ENCODE measurements around the gene MYH13.
A peak's percentile ranks its signal among the peaks of the same experiment; 100 is the strongest.

Gene MYH13

DNA sequence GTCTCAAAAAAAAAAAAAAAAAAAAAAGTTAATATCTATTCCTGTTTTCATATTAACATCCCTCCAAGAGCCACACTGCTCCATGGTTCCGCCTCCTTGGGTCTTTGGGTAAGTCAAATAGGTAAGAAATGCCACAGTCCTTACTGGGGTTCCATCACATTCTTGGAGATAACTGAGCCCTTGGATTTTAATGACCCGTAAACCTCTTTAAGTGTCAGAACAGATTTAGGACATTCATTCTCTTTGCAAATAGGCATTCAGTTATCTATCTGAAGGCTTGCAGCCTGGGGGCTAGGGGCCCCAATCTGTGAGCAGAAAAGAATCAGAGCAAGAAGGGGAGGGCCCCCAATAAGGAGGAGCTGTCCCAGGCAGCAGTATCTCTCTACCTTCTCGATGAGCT is 28.0 kb downstream of the MYH13 start:
- no peak for DNase-seq (ENCODE audit: low read depth in 2 of 2)

DNA sequence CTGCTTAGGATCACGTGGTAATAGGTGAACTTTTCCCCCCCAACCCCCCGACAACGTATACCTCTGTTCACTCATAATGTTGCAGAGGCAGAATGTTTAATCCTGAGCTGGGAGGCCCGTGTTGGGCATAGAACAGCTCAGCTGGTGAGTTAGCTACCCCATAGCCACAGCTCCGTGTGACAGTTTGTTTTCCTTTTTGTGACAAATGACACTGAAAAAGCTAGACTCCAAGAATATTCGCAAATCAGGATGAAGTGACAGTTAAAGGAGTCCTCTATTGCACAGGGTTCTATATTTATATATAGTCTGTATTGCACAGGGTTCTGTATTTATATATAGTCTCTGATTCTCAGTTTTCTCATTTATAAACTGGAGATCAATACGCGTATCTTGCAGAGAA is 33.8 kb downstream of the MYH13 start:
- DNase-seq (ENCODE audit: low read depth in 2 of 2), result no peak

DNA sequence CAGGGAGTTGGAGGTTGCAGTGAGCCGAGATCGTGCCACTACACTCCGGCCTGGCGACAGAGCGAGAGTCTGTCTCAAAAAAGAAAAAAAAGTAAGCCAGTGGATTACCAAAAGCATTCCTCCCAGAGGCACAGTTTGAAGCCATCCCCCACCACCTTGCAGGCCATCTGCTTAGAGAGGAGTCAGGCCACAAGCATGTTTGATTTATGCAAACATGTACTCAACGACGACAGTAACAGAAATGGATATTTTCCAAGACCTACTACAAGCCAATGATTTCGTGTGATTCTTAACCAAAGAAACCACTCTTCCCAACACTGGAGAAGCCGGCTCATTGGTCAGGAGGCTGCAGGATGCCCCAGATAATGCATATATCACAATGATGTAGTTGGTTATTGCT is 34.8 kb downstream of the MYH13 start:
- no peak for DNase-seq (ENCODE audit: low read depth in 2 of 2)

DNA sequence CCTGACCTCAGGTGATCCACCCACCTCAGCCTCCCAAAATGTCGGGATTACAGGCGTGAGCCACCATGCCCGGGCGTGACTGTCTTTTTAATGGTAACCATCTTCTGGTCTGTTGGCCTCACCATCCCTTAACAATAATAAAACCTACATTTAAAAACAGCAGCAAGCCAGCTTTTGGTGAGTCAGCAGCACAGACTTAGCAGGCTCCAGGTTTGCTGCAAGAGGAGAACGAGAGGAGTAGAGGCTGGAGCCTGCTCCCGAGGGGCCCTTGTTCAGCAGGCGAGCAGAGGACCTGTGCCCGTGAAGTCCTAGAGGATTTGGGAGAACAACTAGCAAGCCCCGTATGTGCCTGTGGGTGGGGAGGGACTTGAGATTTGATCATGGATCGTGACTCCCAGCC is 35.7 kb downstream of the MYH13 start:
- no peak for DNase-seq (ENCODE audit: low read depth in 2 of 2)

DNA sequence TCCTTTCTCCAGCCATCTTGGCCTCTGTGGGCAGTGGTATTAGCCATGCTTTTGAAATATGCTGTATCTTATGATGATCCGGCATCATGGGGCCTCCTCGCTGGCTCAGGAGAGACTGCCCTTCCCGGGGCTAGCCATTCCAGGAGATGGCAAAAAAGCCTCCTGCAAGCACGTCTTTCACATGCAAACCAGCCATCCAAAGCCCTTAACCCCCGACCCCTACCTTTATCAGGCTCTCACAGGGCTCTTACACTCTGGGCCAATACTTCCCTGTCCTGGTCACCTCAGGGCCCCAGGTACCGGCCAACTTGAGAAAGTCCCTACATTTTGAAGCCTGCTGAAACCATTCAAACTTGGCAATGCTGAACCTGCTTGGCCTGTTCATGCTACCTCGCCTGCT is 36.4 kb downstream of the MYH13 start:
- no peak for DNase-seq (ENCODE audit: low read depth in 2 of 2)

DNA sequence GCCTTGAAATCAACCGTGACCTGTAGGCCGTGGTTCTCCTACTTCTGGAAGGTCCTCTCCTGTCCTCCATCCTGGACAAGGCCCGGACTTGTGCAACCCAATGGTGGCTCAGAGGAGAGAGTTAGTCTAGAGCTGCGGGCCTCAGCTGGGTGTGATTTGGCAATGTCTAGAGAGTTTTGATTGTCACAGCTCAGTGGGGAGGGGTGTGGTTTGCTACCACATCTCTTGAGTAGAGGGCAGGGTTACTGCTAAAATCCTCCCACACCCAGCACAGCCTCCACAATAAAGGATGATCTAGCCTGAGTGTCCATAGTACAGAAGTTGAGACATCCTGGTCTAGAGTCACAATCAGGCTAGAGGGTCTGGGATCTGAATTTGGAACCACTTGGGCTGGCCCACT is 40.3 kb downstream of the MYH13 start:
- DNase-seq (ENCODE audit: low read depth in 2 of 2), result no peak

DNA sequence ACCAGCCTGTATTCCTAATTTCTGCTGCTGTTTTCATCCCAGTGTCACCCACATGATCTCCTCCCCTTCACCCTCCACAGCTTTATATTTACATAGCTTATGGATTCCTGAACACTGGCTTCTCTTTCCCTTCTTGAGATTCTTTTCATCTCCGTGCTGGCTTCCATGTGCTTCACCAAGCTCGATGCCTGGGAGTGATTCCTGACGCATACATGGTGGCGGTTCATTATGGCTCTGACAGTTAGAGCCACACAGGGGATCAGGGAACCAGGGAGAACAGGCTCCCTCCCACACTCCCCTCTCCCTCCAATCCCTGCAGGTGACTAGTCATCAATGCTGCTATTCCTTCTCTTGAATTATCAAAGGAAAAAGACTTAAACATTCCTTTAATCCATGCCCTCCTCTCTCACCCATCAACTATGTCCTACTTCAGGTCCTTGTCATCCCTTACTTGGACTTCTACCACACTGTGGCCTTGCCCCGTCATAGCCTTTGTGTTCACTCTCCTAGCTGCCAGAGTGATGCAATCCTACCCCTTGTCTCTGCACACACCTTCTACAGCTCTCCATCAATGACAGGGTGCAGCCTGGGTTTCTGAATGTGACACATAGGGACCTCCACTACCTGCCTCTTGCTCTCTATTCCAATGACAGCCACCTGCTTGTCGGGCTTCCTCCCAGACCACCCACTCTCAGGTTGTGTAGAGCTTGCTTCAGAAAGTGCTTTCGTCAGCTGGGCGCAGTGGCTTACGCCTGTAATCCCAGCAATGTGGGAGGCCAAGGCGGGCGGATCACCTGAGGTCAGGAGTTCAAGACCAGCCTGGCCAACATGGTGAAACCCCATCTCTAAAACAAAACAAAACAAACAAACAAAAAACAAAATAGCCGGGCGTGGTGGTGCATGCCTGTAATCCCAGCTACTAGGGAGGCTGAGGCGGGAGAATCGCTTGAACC is 43.6 kb downstream of the MYH13 start:
- DNase-seq (ENCODE audit: low read depth in 2 of 2), result no peak

DNA sequence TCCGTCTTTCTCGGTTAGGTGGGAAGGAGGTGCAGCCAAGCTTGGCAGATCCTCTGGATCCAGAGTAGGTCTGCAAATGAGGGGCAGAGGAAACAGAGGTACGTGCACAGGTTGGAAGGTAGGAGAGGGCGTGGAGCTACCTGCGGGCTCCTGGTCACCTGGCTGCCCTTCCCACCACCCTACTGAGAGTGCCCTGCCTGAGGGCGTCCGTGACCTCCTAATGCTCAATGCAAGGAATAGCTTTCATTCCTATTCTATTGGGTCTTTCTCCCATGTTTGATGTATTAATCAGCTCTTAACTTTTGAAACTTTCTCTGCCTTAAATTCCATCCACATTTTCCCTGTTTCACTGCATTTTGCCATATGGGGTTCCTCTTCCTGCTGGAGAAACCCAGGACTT is 44.6 kb downstream of the MYH13 start:
- no peak for DNase-seq (ENCODE audit: low read depth in 2 of 2)

DNA sequence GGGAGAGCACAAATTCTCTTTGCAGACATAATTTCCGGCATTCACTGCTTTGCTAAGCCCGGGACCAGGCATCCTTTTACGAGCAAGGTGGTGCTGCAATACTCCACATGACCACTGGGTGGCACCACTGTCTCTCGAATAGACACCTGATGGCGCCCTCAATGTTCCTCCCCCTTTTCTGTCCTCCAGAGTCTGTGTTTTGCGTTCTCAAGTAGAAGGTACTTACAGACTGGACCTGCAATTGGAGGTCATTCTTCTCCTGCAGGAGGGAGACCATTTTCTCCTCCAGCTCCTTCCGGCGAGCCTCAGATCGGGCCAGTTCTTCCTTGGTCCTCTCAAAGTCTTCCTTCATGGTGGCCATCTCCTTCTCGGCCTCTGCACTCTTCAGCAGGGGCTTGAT is 45.2 kb downstream of the MYH13 start:
- DNase-seq (ENCODE audit: low read depth in 2 of 2), result peak; percentile 28 to 45

DNA sequence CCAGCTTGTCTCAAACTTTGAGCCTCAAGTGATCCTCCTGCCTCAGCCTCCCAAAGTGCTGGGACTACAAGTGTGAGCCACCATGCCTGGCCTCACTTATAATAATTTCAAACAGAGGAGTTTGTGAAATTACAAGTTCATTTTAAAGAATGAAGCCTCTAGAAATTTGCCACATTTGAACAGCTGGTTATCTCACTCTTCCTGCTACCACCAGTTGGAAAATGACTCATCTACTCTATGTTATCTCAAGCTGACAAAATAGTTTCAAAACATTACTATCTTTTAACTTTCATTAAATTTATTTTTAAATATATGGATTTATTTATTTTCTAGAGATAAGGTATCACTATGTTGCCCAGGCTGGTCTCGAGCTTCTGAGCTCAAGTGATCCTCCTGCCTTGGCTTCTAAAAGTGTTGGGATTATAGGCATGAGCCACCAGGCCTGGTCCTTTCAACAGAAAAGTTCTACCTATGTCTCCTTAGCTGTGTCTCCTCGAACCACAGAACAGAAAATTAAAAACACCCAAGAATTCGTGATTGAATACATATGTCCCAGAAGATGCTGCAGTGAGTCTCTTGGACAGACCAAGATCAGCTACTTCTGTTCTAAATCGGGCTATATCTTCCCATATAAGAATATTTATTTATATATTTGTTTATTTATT is 47.6 kb downstream of the MYH13 start:
- no peak for DNase-seq (ENCODE audit: low read depth in 2 of 2)

DNA sequence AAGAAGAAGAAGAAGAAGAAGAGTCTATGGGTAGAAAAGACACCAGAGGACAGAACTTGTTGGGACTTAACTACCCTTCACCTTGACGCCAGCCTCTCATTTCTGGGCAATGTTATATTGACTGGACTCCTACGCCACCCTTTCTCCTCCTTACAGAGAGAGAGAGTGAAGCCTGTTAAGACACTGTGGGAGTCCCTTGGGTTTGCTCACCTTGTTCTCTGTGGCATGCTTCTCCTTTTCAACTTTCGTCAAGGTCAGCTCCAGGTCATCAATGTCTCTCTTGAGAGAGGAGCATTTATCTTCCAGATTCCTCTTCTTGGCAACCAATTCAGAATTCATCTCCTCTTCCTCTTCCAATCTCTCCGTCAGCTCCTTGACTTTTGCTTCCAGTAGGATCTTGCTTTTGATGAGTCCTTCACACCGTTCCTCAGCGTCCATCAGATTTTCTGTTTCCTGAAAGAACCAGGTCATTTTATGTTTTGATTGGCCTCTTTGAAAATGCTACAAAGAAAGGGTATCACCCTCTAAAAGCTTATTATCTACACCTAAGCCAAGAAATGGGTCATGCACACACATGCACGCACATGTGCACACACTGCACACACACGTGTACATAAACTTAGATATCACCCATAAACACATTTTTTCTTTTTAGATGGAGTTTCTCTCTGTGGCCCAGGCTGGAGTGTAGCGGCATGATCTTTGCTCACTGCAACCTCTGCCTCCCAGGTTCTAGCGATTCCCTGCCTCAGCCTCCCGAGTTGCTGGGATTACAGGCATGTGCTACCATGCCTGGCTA is 48.8 kb downstream of the MYH13 start:
- DNase-seq (ENCODE audit: low read depth in 2 of 2), result no peak

DNA sequence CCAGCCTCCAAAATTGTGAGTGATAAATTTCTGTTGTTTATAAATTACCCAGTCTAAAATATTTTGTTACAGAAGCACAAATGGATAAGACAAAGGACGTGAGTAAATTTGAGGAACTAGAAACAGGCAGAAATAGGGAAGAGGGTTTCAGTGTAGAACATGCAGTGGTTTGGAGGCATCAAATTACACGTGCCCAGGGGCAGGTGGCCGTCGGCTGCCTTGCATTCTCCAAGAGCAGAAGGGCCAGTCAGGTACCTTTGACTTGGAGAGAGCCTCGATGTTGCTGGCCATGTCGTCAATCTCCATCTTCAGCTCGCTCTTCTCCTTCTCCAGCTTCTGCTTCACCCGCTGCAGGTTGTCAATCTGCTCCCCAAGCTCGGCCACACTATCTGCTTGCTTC is 54.3 kb downstream of the MYH13 start:
- DNase-seq (ENCODE audit: low read depth in 2 of 2), result no peak

DNA sequence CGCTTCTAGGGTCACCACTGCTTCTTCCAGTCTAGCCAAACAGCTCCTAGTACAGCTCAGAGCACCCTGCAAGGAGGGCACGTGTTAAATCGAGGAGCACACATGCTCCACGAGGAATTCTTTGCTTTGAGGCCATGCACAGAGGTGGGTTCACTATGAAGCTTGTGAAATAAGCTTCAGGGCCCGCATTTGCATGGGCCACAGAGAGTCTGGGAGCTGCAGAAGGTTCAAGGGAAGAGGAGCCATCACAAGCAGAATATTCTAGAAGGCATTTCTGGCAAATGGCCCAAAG is 55.3 kb downstream of the MYH13 start:
- DNase-seq (ENCODE audit: low read depth in 2 of 2), result no peak

DNA sequence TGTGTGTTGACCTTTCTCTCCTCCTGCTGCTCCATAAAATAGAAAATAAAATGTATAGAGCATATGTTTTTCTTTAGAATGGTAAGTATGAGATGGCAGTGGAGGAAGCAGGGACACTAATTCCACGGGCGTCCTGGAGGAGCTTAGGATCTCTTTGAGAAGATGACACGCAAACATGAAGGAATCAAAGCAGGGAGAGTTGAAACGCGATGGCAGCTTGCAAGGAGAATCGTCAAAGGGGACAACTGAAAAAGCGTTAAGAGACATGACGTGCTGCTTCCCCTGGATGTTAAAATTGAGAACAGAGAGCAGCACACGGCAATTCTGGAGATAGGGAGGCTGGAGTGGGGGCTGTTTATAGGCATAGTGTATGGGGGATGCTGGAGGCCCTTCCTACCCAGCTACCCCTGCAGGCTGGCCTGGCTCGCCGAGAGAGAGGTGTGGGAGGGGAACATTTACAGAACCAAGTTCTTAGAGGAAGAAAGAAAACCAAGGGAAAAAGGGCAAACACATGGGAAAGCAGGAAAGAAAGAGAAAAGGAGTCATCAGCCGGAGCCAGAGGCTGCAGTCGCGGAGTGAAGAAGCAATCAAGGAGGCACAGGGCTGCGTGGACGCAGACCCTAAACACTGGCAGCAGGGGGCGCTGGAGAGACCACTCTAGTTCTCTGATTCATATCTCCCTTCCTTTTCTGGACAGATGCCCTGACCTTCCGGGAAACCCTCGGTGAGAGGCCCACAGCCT is 55.8 kb downstream of the MYH13 start:
- DNase-seq (ENCODE audit: low read depth in 2 of 2), result no peak

DNA sequence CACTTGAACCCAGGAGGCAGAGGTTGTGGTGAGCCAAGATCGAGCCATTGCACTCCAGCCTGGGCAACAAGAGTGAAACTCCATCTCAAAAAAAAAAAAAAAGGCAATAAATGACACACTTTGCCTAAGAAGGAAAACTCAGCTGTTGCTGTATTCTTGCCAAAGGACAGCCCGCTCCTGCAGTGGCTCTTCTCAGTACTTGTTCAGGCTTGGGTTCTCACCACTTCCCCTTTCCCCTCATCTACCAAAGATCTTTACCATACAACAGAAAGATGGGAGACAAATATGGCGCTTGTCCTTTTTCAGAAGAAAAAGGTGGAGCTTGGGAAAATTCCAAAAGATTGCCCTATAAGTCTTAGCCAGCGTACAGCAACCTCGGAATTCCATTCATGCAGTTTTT is 58.5 kb downstream of the MYH13 start:
- DNase-seq (ENCODE audit: low read depth in 2 of 2), result no peak

DNA sequence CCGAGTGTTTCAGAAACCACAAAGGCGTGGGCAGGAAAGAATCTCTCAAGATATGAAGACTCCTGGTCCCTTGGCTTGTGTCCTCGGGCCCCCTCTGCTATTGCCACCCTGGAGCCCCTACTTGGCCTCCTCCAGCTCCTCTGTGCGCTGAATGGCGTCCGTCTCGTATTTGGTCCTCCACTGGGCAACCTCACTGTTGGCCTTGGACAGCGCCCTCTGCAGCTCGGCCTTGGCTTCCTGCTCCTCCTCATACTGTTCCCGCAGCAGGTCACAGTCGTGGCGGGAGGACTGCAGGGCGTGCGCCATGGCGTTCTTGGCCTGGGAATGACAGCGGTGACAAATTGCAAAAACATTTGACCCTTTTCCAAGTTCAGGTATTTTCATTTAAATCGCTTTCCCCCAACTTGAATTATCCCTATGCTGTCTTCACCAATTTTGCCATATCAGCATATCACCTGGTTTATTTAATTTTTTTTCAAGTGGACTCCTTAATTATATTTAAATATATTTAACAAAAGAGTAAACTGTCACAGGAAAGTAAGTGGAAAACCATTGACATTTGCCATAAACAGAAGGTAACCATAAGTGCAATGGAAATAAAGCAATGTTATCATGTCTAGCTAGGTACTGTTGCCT is 59.7 kb downstream of the MYH13 start:
- DNase-seq (ENCODE audit: low read depth in 2 of 2), result no peak

DNA sequence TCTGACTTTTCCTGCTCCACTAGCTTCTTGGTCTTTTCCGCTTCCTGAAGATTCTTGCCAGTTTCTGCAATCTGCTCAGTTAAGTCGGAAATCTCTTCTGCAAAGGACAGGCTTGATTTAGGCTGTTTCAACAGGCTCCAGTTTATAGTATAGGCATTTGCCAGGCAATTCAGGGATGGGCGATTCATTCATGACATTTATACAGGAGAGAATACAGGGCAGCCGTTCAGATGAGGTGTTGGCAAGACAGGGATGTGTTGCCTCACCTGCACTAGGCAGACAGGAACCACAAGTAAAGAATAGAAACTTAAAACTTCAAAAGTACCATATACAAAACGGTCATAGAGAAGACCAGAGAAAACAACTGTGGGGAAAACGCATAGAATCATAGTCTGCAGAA is 61.7 kb downstream of the MYH13 start:
- no peak for DNase-seq (ENCODE audit: low read depth in 2 of 2)

DNA sequence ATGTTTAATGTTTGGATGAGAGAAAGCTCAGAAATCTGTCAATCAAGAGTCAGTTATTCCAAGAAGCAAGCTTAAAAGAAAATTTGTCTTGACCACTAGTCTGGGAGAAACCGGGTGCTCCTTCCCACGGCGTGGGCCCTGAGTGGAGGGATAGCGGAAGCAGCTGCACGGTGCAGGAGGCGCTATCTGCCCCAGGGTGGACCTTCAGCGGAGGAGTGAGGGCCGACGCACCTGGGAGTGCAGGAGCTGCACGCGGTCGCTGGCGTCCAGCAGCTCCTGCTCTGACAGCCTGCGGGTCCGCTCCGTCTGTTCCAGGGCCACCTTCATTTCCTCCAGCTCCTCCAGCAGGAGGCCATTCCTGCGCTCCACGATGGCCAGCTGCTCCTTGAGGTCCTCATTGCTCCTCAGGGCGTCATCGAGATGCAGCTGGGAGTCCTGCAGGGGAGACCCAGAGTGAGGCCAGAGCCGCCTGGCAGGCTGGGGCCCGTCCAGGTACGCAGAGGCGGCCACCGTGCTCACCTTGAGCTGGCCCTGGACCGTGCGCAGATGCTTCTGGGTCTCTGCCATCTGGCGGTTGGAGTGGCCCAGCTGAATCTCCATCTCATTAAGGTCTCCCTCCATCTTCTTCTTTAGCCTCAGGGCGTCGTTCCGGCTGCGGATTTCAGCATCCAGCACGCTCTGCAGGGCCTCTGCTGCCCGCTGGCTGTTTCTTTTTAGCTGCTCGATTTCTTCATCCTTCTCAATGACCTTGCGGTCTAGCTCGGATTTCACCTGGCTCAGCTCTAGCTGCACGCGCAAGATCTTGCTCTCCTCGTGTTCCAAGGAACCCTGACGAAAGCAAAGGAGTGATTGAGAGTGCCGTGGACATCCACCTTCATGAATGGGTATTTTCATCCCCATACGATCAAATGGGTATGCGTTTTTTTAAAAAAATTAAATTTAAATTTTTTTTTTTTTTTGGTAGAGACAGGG is 63.5 kb downstream of the MYH13 start:
- no peak for DNase-seq (ENCODE audit: low read depth in 2 of 2)

DNA sequence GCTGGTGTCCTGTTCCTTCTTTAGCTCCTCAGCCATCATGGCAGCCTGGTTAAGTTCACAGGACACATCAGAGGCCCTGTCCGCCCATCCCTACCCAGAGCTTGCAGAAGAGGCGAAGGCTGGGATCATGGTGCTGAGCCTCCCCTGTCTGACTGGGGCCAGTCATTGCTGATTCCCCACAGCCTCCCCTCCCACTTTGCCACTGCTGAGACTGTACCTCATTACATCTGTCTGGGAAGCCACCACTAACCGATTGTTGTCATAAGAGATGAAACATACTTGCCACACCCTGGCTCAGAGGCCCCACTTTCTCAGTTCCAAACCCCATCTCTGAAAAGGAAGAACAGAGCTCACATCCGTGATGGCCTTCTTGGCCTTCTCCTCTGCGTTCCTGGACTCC is 66.2 kb downstream of the MYH13 start:
- no peak for DNase-seq (ENCODE audit: low read depth in 2 of 2)

DNA sequence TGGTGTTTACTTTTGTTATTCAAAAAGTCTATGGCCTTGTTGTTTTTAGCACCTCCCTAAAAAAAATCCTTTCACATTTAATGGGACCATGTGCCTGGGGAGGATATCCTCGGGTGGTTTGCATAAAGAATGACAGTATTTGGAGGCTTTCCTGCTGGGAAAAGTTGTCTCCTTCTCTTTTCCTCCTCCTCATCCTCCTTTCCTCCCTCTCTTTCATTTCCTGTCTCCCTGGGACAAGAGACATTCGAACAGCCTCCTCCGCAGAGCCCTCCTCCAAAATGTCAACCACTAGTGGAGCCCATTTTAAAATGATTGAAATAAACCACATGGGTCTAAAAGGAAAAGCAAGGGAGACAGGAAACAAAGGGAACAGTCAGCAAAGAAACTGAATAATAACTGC is 67.4 kb downstream of the MYH13 start:
- DNase-seq (ENCODE audit: low read depth in 2 of 2), result no peak

Measured in stimulated activated CD8-positive, alpha-beta memory T cell treated with anti-CD3 and anti-CD28 coated beads, Interleukin-2, amount 100 ng/mL, for 1 hour (primary cell).